HEK293T (cell line): ENCODE measurements around the gene EPHB3.

ENCODE experiments used
- CTCF ChIA-PET: fragments of 350-600 bp; formaldehyde crosslinking; extraction: SDS; loops from one replicate; lab custom pipeline; 2021; ENCODE audit warnings: antibody characterized with exemption, inconsistent platforms; lab: Yijun Ruan, JAX
- POLR2A ChIA-PET: fragments of 350-600 bp; formaldehyde crosslinking; extraction: SDS; loops from one replicate; lab custom pipeline; 2020; ENCODE audit warnings: antibody characterized with exemption, inconsistent platforms; lab: Yijun Ruan, JAX
- DNase-seq: peaks from one replicate; pipeline ENCODE4 v3.0.0; 2012; ENCODE audit warnings: mixed read lengths; ENCODE audit errors: extremely low spot score
- ARNT ChIP-seq: fragments of 450-650 bp; IDR thresholded peaks from 2 replicates; pipeline ENCODE4 v1.6.1; 2017; ENCODE audit warnings: mild to moderate bottlenecking
- BHLHE40 ChIP-seq: fragments of 450-650 bp; IDR thresholded peaks from 2 replicates; pipeline ENCODE4 v1.6.1; 2016; ENCODE audit warnings: mild to moderate bottlenecking, moderate library complexity, borderline replicate concordance
- CTBP1 ChIP-seq: fragments of 450-650 bp; IDR thresholded peaks from 2 replicates; pipeline ENCODE4 v1.6.1; 2016; ENCODE audit warnings: borderline replicate concordance
- ELF4 ChIP-seq: fragments of 450-650 bp; IDR thresholded peaks from 2 replicates; pipeline ENCODE4 v1.6.1; 2017; ENCODE audit warnings: antibody characterized with exemption
- FOXA1 ChIP-seq: fragments of 450-650 bp; IDR thresholded peaks from 2 replicates; pipeline ENCODE4 v1.6.1; 2016; ENCODE audit warnings: mild to moderate bottlenecking
- FOXK2 ChIP-seq: fragments of 450-650 bp; IDR thresholded peaks from 2 replicates; pipeline ENCODE4 v1.6.1; 2016; ENCODE audit warnings: mild to moderate bottlenecking
- FOXM1 ChIP-seq: fragments of 450-650 bp; IDR thresholded peaks from 2 replicates; pipeline ENCODE4 v1.6.1; 2017; ENCODE audit warnings: mild to moderate bottlenecking, borderline replicate concordance
- HDGF ChIP-seq: fragments of 450-650 bp; IDR thresholded peaks from 2 replicates; pipeline ENCODE4 v1.6.1; 2017; ENCODE audit warnings: antibody characterized with exemption, borderline replicate concordance
- L3MBTL2 ChIP-seq: fragments of 450-650 bp; conservative IDR thresholded peaks from 2 replicates; pipeline ENCODE4 v1.6.1; 2016; ENCODE audit warnings: mild to moderate bottlenecking
- LEF1 ChIP-seq: fragments of 450-650 bp; IDR thresholded peaks from 2 replicates; pipeline ENCODE4 v1.6.1; 2017; ENCODE audit warnings: mild to moderate bottlenecking, borderline replicate concordance
- NFRKB ChIP-seq: fragments of 450-650 bp; IDR thresholded peaks from 2 replicates; pipeline ENCODE4 v1.6.1; 2016; ENCODE audit warnings: mild to moderate bottlenecking, moderate library complexity
- PKNOX1 ChIP-seq: fragments of 450-650 bp; IDR thresholded peaks from 2 replicates; pipeline ENCODE4 v1.6.1; 2016
- SP1 ChIP-seq: fragments of 450-650 bp; IDR thresholded peaks from 2 replicates; pipeline ENCODE4 v1.6.1; 2017
- SUZ12 ChIP-seq: fragments of 450-650 bp; IDR thresholded peaks from 2 replicates; pipeline ENCODE4 v1.6.1; 2016; ENCODE audit warnings: mild to moderate bottlenecking
- TARDBP ChIP-seq: fragments of 450-650 bp; IDR thresholded peaks from 2 replicates; pipeline ENCODE4 v1.6.1; 2016
- ZNF384 ChIP-seq: fragments of 450-650 bp; IDR thresholded peaks from 2 replicates; pipeline ENCODE4 v1.6.1; 2016

EPHB3 gene

GRCh38 chr3:184588776-184589175 lies 27.2 kb downstream of the EPHB3 start:
- TF ChIP-seq ARNT (no peak), CTBP1 (no peak), FOXA1 (no peak), ELF4 (no peak), NFRKB (no peak), SP1 (no peak), FOXM1 (no peak), ZNF384 (no peak), FOXK2 (no peak), SUZ12 (no peak), HDGF (no peak), LEF1 (no peak), TARDBP (no peak), PKNOX1 (no peak)
- CTCF ChIA-PET: no interaction called here
- POLR2A ChIA-PET: no interaction called here
- no peak for DNase-seq

GRCh38 chr3:184590795-184591194 lies 29.2 kb downstream of the EPHB3 start:
- no peak for DNase-seq
- POLR2A ChIA-PET: no interaction called here
- no peak for TF ChIP-seq ARNT
- CTCF ChIA-PET: no interaction called here

- POLR2A ChIA-PET: interaction anchor here (1.9 kb wide), 1 partner anchor 120 kb away, joined by 7 read pairs; the partner anchor contains the start of gene MAGEF1
- no peak for DNase-seq
- CTCF ChIA-PET: interaction anchor here (1.3 kb wide), 1 partner anchor 9 kb away, joined by 5 read pairs; no protein-coding TSS in a partner anchor
- no peak for TF ChIP-seq NFRKB
- no peak for TF ChIP-seq HDGF
- no peak for TF ChIP-seq ELF4
- no peak for TF ChIP-seq BHLHE40
- no peak for TF ChIP-seq FOXM1
- no peak for TF ChIP-seq L3MBTL2
- TF ChIP-seq SP1: no peak
- TF ChIP-seq LEF1: no peak
- no peak for TF ChIP-seq TARDBP
- no peak for TF ChIP-seq ZNF384
- no peak for TF ChIP-seq FOXA1
- TF ChIP-seq CTBP1: no peak
These were observed 30.2 kb downstream of the EPHB3 start for GRCh38 chr3:184591789-184592188.

GRCh38 chr3:184592371-184593219 lies 31.0 kb downstream of the EPHB3 start:
- POLR2A ChIA-PET: interaction anchor here (1.9 kb wide), 1 partner anchor 119 kb away, joined by 7 read pairs; the partner anchor contains the start of gene MAGEF1
- CTCF ChIA-PET: interaction anchor here (1.3 kb wide), 1 partner anchor 8 kb away, joined by 5 read pairs; no protein-coding TSS in a partner anchor
- no peak for DNase-seq
- no peak for TF ChIP-seq BHLHE40
- no peak for TF ChIP-seq ZNF384
- TF ChIP-seq SUZ12: no peak
- no peak for TF ChIP-seq FOXA1
- no peak for TF ChIP-seq FOXM1
- TF ChIP-seq FOXK2: no peak
- TF ChIP-seq ARNT: no peak
- no peak for TF ChIP-seq HDGF

GRCh38 chr3:184593220-184593927 lies 31.8 kb downstream of the EPHB3 start:
- no peak for DNase-seq
- ChIA-PET POLR2A (interaction anchor here (1.9 kb wide), 1 partner anchor 118 kb away, joined by 7 read pairs; the partner anchor contains the start of gene MAGEF1), CTCF (interaction anchor here (1.3 kb wide), 1 partner anchor 8 kb away, joined by 5 read pairs; no protein-coding TSS in a partner anchor)
- TF ChIP-seq SP1 (no peak), FOXM1 (no peak)

GRCh38 chr3:184593928-184594303 lies 32.3 kb downstream of the EPHB3 start:
- TF ChIP-seq BHLHE40 (no peak), ZNF384 (no peak), FOXK2 (no peak), PKNOX1 (no peak), CTBP1 (no peak), L3MBTL2 (no peak), ARNT (no peak), SUZ12 (no peak), FOXA1 (no peak), ELF4 (no peak), LEF1 (no peak), TARDBP (no peak)
- DNase-seq: no peak
- POLR2A ChIA-PET: no interaction called here
- CTCF ChIA-PET: no interaction called here

GRCh38 chr3:184594371-184595001 lies 32.9 kb downstream of the EPHB3 start:
- ChIA-PET POLR2A (no interaction called here), CTCF (no interaction called here)
- no peak for DNase-seq
- TF ChIP-seq HDGF (no peak), ZNF384 (no peak), SP1 (no peak), SUZ12 (no peak), ELF4 (no peak), PKNOX1 (no peak), BHLHE40 (no peak), L3MBTL2 (no peak), FOXM1 (no peak), LEF1 (no peak), CTBP1 (no peak)
